WTC11 (cell line): ENCODE data around the gene MIOX. TPM values are rescaled to one million over a fixed set of nuclear protein-coding genes. Genes with fewer than 3 reads are reported as not detected.

ENCODE experiments used
- ATAC-seq: fragments of 200-7000 bp; cut with Tn5 transposase; 2 replicates; pipeline ENCODE4 v1.10.0; 2021; ENCODE audit warnings: mild to moderate bottlenecking, moderate library complexity
- CTCF ChIA-PET: fragments of 300-600 bp; sonication (Branson Sonifier 250); formaldehyde crosslinking; loops from one replicate; lab custom pipeline; 2021; ENCODE audit warnings: antibody characterized with exemption; lab: Charles Lee
- POLR2A ChIA-PET: fragments of 350-600 bp; sonication (Branson Sonifier 250); formaldehyde crosslinking; loops from one replicate; lab custom pipeline; 2021; ENCODE audit warnings: antibody characterized with exemption; lab: Charles Lee
- DNase-seq: peaks from one replicate; pipeline ENCODE4 v3.0.0; 2021; ENCODE audit warnings: low spot score
- H3K27ac Mint-ChIP-seq: 2 replicates; pipeline ENCODE4 v1.8.0; 2021; ENCODE audit warnings: mixed read lengths
- H3K27me3 Mint-ChIP-seq: 2 replicates; pipeline ENCODE4 v1.8.0; 2021; ENCODE audit warnings: low read depth, mild to moderate bottlenecking, moderate library complexity, mixed read lengths
- H3K36me3 Mint-ChIP-seq: 2 replicates; pipeline ENCODE4 v1.8.0; 2021; ENCODE audit warnings: mixed read lengths
- H3K4me1 Mint-ChIP-seq: 2 replicates; pipeline ENCODE4 v1.8.0; 2022; ENCODE audit warnings: mixed read lengths
- H3K4me3 Mint-ChIP-seq: 2 replicates; pipeline ENCODE4 v1.8.0; 2021; ENCODE audit warnings: mild to moderate bottlenecking, moderate library complexity, mixed read lengths
- H3K9me3 Mint-ChIP-seq: 2 replicates; pipeline ENCODE4 v1.8.0; 2021; ENCODE audit warnings: mixed read lengths
- AFF4 ChIP-seq: sonication (generic); formaldehyde crosslinking; IDR thresholded peaks from 2 replicates; pipeline ENCODE4 v1.8.1; 2023; ENCODE audit warnings: mild to moderate bottlenecking, missing genetic modification reagents, borderline replicate concordance
- CBFB ChIP-seq: sonication (generic); formaldehyde crosslinking; IDR thresholded peaks from 2 replicates; pipeline ENCODE4 v1.8.1; 2022; ENCODE audit warnings: mild to moderate bottlenecking, low read depth, missing genetic modification reagents
- FOXP1 ChIP-seq: sonication (generic); formaldehyde crosslinking; IDR thresholded peaks from 2 replicates; pipeline ENCODE4 v1.8.0; 2022; ENCODE audit warnings: missing genetic modification reagents, mild to moderate bottlenecking, moderate library complexity, borderline replicate concordance
- HMGXB4 ChIP-seq: sonication (generic); formaldehyde crosslinking; IDR thresholded peaks from 2 replicates; pipeline ENCODE4 v1.8.1; 2023; ENCODE audit warnings: mild to moderate bottlenecking, moderate library complexity, missing genetic modification reagents
- IRF1 ChIP-seq: sonication (generic); formaldehyde crosslinking; IDR thresholded peaks from 2 replicates; pipeline ENCODE4 v1.8.0; 2023; ENCODE audit warnings: missing genetic modification reagents
- MAX ChIP-seq: sonication (generic); formaldehyde crosslinking; IDR thresholded peaks from 2 replicates; pipeline ENCODE4 v1.8.0; 2022; ENCODE audit warnings: mild to moderate bottlenecking, missing genetic modification reagents
- MXD4 ChIP-seq: fragments of 250-450 bp; sonication (Bioruptor Pico); IDR thresholded peaks from 2 replicates; pipeline ENCODE4 v1.8.0; 2021; ENCODE audit warnings: mild to moderate bottlenecking, moderate library complexity, borderline replicate concordance
- MYBL2 ChIP-seq: sonication (generic); formaldehyde crosslinking; IDR thresholded peaks from 2 replicates; pipeline ENCODE4 v1.8.1; 2023; ENCODE audit warnings: mild to moderate bottlenecking, moderate library complexity, missing genetic modification reagents
- NFATC4 ChIP-seq: fragments of 250-450 bp; sonication (Bioruptor Pico); IDR thresholded peaks from 2 replicates; pipeline ENCODE4 v1.9.0; 2021; ENCODE audit warnings: mild to moderate bottlenecking
- NFE2L1 ChIP-seq: sonication (generic); formaldehyde crosslinking; IDR thresholded peaks from 2 replicates; pipeline ENCODE4 v1.8.1; 2023; ENCODE audit warnings: missing genetic modification reagents
- TEAD4 ChIP-seq: sonication (generic); formaldehyde crosslinking; IDR thresholded peaks from 2 replicates; pipeline ENCODE4 v1.8.0; 2022; ENCODE audit warnings: mild to moderate bottlenecking, missing genetic modification reagents
- ZBTB43 ChIP-seq: sonication (generic); formaldehyde crosslinking; IDR thresholded peaks from 2 replicates; pipeline ENCODE4 v1.8.1; 2023; ENCODE audit warnings: mild to moderate bottlenecking, missing genetic modification reagents
- ZNF232 ChIP-seq: sonication (generic); formaldehyde crosslinking; IDR thresholded peaks from 2 replicates; pipeline ENCODE4 v1.8.0; 2022; ENCODE audit warnings: mild to moderate bottlenecking, missing genetic modification reagents
- ZNF532 ChIP-seq: fragments of 250-450 bp; sonication (Bioruptor Pico); IDR thresholded peaks from 2 replicates; pipeline ENCODE4 v1.9.0; 2021; ENCODE audit warnings: mild to moderate bottlenecking, borderline replicate concordance
- total RNA-seq: library from RNA; stranded (reverse); gene quantifications from 3 replicates; pipeline ENCODE4 v1.2.3, GENCODE V29; 2021
- TF ChIP-seq, protein P1 (sequence below): sonication (generic); formaldehyde crosslinking; IDR thresholded peaks from 2 replicates; pipeline ENCODE4 v1.8.1; 2022; ENCODE audit warnings: low read depth, missing genetic modification reagents, borderline replicate concordance

MIOX gene
- total RNA-seq, 1 experiment from 2014 or later = 0.33 TPM

DNA sequence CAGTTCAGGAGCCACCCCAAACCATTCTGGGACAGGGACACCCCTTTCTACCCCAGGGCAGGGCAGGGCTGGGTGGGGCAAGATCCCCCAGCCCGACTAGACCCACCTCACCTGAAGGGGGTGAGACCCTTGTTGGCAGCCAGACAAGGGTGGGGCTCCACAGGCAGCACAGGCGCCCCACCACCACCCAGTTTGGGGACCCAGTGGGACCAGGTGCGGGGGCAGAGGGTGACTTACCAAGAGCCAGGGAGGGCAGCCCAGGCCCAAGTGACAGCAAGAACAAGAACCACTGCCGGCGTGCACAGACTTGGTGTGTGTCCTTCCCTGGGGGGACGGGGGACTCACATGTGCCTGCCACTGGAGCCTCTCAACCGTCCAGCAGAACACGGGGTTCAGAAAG, 3.1 kb upstream of the MIOX start:
- DNase-seq (no peak), ATAC-seq (no peak)
- H3K27ac Mint-ChIP-seq = no peak overlapping the region
- POLR2A ChIA-PET = no interaction called here
- TF ChIP-seq AFF4 (no peak), MXD4 (CRISPR knock-in tag) (no peak), NFE2L1 (CRISPR knock-in tag) (no peak), ZNF532 (CRISPR knock-in tag) (no peak), NFATC4 (CRISPR knock-in tag) (no peak), ZNF232 (CRISPR knock-in tag) (no peak)
- TF ChIP-seq, protein P1, sequence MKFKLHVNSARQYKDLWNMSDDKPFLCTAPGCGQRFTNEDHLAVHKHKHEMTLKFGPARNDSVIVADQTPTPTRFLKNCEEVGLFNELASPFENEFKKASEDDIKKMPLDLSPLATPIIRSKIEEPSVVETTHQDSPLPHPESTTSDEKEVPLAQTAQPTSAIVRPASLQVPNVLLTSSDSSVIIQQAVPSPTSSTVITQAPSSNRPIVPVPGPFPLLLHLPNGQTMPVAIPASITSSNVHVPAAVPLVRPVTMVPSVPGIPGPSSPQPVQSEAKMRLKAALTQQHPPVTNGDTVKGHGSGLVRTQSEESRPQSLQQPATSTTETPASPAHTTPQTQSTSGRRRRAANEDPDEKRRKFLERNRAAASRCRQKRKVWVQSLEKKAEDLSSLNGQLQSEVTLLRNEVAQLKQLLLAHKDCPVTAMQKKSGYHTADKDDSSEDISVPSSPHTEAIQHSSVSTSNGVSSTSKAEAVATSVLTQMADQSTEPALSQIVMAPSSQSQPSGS (CRISPR knock-in tag) = no peak
- no peaks in the 10 kb centered on the region for H3K36me3 Mint-ChIP-seq
- peaks cover 24% of the 10 kb centered on the region for H3K27me3 Mint-ChIP-seq
- CTCF ChIA-PET = interaction anchor here (0.7 to 1.6 kb wide), 4 partner anchors 11 to 84 kb away, joined by 3 to 6 read pairs (median 6); partner anchors contain the start of gene SCO2
- H3K9me3 Mint-ChIP-seq = no peaks in the 10 kb centered on the region
- H3K4me3 Mint-ChIP-seq = no peak overlapping the region
- H3K4me1 Mint-ChIP-seq = peaks cover 4% of the 10 kb centered on the region

- ChIA-PET CTCF (interaction anchor here (0.6 to 1.6 kb wide), 7 partner anchors 11 to 136 kb away, joined by 3 to 6 read pairs (median 5); partner anchors contain the start of genes LMF2, NCAPH2 and SCO2), POLR2A (interaction anchor here (0.6 kb wide), 1 partner anchor 44 kb away, joined by 6 read pairs; no protein-coding TSS in a partner anchor)
- no peaks in the 10 kb centered on the region for H3K9me3 Mint-ChIP-seq
- H3K4me1 Mint-ChIP-seq = peaks cover 3% of the 10 kb centered on the region; the same call in 1 of the 2 replicates
- H3K36me3 Mint-ChIP-seq = no peaks in the 10 kb centered on the region
- H3K27ac Mint-ChIP-seq = no peak overlapping the region
- TF ChIP-seq IRF1 (CRISPR knock-in tag) (no peak), MAX (CRISPR knock-in tag) (0 out of 2 replicates have a peak, but pooled peaks have one; percentile 37), MYBL2 (CRISPR knock-in tag) (no peak), TEAD4 (no peak), FOXP1 (CRISPR knock-in tag) (no peak), HMGXB4 (CRISPR knock-in tag) (no peak), ZBTB43 (CRISPR knock-in tag) (no peak), CBFB (CRISPR knock-in tag) (no peak)
- DNase-seq (no peak), ATAC-seq (no peak)
- no peak overlapping the region for H3K4me3 Mint-ChIP-seq
- peaks cover 17% of the 10 kb centered on the region for H3K27me3 Mint-ChIP-seq
Measured at GRCh38 chr22:50483977-50484853, 2.4 kb upstream of the MIOX start.
